HepG2 (cell line): ENCODE results near the gene GABRB1. TPM values are rescaled to one million over a fixed set of nuclear protein-coding genes. Genes with fewer than 3 reads are reported as not detected.

Experiments
- HOXA9 ChIP-seq: sonication (generic); formaldehyde crosslinking; IDR thresholded peaks from 2 replicates; pipeline ENCODE4 v1.8.1; 2022; ENCODE audit warnings: missing genetic modification reagents, mild to moderate bottlenecking, moderate library complexity, borderline replicate concordance
- KDM1A ChIP-seq: IDR thresholded peaks from 2 replicates; pipeline ENCODE4 v1.6.1; 2016; ENCODE audit warnings: missing compliant biosample characterization
- PHF21A ChIP-seq: sonication (generic); formaldehyde crosslinking; IDR thresholded peaks from 2 replicates; pipeline ENCODE4 v1.5.0; 2020; ENCODE audit warnings: mild to moderate bottlenecking, missing genetic modification reagents
- POLR2A ChIP-seq, 2 experiments: IDR thresholded peaks; 2 replicates each; pipeline ENCODE4 v1.6.1; 2011; ENCODE audit warnings: low read depth in 2 of 2, low read length in 2 of 2, mild to moderate bottlenecking in 1 of 2, moderate library complexity in 1 of 2; ENCODE audit not compliant: insufficient read depth in 1 of 2
- SATB2 ChIP-seq: sonication (generic); formaldehyde crosslinking; IDR thresholded peaks from 2 replicates; pipeline ENCODE4 v1.5.0; 2020; ENCODE audit warnings: missing genetic modification reagents
- TBX2 ChIP-seq: sonication (generic); formaldehyde crosslinking; IDR thresholded peaks from 2 replicates; pipeline ENCODE4 v1.5.0; 2020; ENCODE audit warnings: missing genetic modification reagents, mild to moderate bottlenecking, borderline replicate concordance
- TCF7L2 ChIP-seq: IDR thresholded peaks from 2 replicates; pipeline ENCODE4 v1.6.1; 2011; ENCODE audit warnings: mild to moderate bottlenecking, low read depth, low read length, moderate library complexity
- YEATS2 ChIP-seq: sonication (generic); formaldehyde crosslinking; IDR thresholded peaks from 2 replicates; pipeline ENCODE4 v1.4.0; 2020; ENCODE audit warnings: missing genetic modification reagents, borderline replicate concordance
- ZFY ChIP-seq: sonication (generic); formaldehyde crosslinking; IDR thresholded peaks from 2 replicates; pipeline ENCODE4 v1.4.0; 2020; ENCODE audit warnings: missing genetic modification reagents
- ZNF614 ChIP-seq: IDR thresholded peaks from 2 replicates; pipeline ENCODE4 v1.6.1; 2018; ENCODE audit warnings: missing biosample characterization, missing genetic modification reagents, inconsistent platforms, borderline replicate concordance
- ZNF7 ChIP-seq: IDR thresholded peaks from 2 replicates; pipeline ENCODE4 v1.6.1; 2016; ENCODE audit warnings: missing biosample characterization, missing genetic modification reagents
- polyA plus RNA-seq, 8 experiments: library from polyadenylated mRNA; depleted of rRNA in 3 of 8; stranded (reverse) in 7 of 8; unstranded in 1 of 8; fragments of >200 nt; fragmentation: Illumina TruSeq in 4 of 8; extraction: Trizol in 4 of 8; gene quantifications; 2 replicates each; pipeline versions ENCODE4 v1.2.1 to v1.2.3, GENCODE V29; 2011 to 2016; ENCODE audit warnings: low read depth in 4 of 8, missing spikeins in 1 of 8, mixed read lengths in 1 of 8; ENCODE audit not compliant: insufficient read depth in 1 of 8
- total RNA-seq, 5 experiments: library from RNA; depleted of rRNA; stranded (reverse); fragments of >200 nt; fragmentation: Illumina TruSeq; extraction: Trizol; gene quantifications; 2 replicates each; pipeline ENCODE4 v1.2.3, GENCODE V29; 2016; ENCODE audit warnings: low read depth in 1 of 5
- TF ChIP-seq, protein P1 (sequence below): sonication (generic); formaldehyde crosslinking; IDR thresholded peaks from 2 replicates; pipeline ENCODE4 v1.5.0; 2020; ENCODE audit warnings: mild to moderate bottlenecking, missing genetic modification reagents, borderline replicate concordance
- TF ChIP-seq, protein P2 (sequence below): sonication (generic); formaldehyde crosslinking; IDR thresholded peaks from 2 replicates; pipeline ENCODE4 v1.4.0; 2020; ENCODE audit warnings: missing genetic modification reagents, borderline replicate concordance
- TF ChIP-seq, protein P3 (sequence below): IDR thresholded peaks from 2 replicates; pipeline ENCODE4 v1.6.1; 2016
- TF ChIP-seq, protein P4 (sequence below): sonication (generic); formaldehyde crosslinking; IDR thresholded peaks from 2 replicates; pipeline ENCODE4 v1.4.0; 2020; ENCODE audit warnings: missing genetic modification reagents
- TF ChIP-seq, protein P5 (sequence below): sonication (generic); formaldehyde crosslinking; IDR thresholded peaks from 2 replicates; pipeline ENCODE4 v1.4.0; 2020; ENCODE audit warnings: mild to moderate bottlenecking, missing genetic modification reagents, borderline replicate concordance

GABRB1 gene
- total and polyA plus RNA-seq, 2 of the 13 experiments (the other 11 are each of a cell fraction or from before 2014, with no cell fraction given): not detected

DNA sequence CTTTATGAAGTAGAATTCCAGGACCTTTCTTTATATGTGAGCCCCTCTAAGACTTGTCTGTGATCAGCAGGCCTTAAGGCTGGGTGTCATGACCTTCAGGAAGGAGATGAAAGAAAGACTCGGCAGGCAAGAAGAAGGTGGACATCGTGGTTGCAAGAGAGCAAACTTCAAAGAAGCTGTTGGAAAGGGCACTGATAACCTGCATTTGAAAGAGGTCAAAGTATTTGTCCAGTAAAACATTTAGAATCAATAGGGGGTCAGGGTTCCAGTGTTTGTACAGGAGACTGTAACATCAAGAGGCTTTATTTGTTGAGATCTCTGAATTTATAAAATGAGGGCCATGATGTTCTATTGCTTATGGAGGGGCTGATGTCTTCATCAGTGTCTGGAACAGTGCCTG lies 387.9 kb downstream of the GABRB1 start (continued):
- TF ChIP-seq, protein P1, sequence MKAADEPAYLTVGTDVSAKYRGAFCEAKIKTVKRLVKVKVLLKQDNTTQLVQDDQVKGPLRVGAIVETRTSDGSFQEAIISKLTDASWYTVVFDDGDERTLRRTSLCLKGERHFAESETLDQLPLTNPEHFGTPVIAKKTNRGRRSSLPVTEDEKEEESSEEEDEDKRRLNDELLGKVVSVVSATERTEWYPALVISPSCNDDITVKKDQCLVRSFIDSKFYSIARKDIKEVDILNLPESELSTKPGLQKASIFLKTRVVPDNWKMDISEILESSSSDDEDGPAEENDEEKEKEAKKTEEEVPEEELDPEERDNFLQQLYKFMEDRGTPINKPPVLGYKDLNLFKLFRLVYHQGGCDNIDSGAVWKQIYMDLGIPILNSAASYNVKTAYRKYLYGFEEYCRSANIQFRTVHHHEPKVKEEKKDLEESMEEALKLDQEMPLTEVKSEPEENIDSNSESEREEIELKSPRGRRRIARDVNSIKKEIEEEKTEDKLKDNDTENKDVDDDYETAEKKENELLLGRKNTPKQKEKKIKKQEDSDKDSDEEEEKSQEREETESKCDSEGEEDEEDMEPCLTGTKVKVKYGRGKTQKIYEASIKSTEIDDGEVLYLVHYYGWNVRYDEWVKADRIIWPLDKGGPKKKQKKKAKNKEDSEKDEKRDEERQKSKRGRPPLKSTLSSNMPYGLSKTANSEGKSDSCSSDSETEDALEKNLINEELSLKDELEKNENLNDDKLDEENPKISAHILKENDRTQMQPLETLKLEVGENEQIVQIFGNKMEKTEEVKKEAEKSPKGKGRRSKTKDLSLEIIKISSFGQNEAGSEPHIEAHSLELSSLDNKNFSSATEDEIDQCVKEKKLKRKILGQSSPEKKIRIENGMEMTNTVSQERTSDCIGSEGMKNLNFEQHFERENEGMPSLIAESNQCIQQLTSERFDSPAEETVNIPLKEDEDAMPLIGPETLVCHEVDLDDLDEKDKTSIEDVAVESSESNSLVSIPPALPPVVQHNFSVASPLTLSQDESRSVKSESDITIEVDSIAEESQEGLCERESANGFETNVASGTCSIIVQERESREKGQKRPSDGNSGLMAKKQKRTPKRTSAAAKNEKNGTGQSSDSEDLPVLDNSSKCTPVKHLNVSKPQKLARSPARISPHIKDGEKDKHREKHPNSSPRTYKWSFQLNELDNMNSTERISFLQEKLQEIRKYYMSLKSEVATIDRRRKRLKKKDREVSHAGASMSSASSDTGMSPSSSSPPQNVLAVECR: no peak
- TF ChIP-seq, protein P2, sequence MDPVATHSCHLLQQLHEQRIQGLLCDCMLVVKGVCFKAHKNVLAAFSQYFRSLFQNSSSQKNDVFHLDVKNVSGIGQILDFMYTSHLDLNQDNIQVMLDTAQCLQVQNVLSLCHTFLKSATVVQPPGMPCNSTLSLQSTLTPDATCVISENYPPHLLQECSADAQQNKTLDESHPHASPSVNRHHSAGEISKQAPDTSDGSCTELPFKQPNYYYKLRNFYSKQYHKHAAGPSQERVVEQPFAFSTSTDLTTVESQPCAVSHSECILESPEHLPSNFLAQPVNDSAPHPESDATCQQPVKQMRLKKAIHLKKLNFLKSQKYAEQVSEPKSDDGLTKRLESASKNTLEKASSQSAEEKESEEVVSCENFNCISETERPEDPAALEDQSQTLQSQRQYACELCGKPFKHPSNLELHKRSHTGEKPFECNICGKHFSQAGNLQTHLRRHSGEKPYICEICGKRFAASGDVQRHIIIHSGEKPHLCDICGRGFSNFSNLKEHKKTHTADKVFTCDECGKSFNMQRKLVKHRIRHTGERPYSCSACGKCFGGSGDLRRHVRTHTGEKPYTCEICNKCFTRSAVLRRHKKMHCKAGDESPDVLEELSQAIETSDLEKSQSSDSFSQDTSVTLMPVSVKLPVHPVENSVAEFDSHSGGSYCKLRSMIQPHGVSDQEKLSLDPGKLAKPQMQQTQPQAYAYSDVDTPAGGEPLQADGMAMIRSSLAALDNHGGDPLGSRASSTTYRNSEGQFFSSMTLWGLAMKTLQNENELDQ (CRISPR knock-in tag): no peak
- no peak for TF ChIP-seq HOXA9
- no peak for TF ChIP-seq ZFY (CRISPR knock-in tag)
- TF ChIP-seq, protein P3, sequence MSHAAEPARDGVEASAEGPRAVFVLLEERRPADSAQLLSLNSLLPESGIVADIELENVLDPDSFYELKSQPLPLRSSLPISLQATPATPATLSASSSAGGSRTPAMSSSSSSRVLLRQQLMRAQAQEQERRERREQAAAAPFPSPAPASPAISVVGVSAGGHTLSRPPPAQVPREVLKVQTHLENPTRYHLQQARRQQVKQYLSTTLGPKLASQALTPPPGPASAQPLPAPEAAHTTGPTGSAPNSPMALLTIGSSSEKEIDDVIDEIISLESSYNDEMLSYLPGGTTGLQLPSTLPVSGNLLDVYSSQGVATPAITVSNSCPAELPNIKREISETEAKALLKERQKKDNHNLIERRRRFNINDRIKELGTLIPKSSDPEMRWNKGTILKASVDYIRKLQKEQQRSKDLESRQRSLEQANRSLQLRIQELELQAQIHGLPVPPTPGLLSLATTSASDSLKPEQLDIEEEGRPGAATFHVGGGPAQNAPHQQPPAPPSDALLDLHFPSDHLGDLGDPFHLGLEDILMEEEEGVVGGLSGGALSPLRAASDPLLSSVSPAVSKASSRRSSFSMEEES (CRISPR knock-in tag): no peak
- no peak for TF ChIP-seq PHF21A (CRISPR knock-in tag)
- TF ChIP-seq TBX2 (CRISPR knock-in tag): no peak
- TF ChIP-seq, protein P4, sequence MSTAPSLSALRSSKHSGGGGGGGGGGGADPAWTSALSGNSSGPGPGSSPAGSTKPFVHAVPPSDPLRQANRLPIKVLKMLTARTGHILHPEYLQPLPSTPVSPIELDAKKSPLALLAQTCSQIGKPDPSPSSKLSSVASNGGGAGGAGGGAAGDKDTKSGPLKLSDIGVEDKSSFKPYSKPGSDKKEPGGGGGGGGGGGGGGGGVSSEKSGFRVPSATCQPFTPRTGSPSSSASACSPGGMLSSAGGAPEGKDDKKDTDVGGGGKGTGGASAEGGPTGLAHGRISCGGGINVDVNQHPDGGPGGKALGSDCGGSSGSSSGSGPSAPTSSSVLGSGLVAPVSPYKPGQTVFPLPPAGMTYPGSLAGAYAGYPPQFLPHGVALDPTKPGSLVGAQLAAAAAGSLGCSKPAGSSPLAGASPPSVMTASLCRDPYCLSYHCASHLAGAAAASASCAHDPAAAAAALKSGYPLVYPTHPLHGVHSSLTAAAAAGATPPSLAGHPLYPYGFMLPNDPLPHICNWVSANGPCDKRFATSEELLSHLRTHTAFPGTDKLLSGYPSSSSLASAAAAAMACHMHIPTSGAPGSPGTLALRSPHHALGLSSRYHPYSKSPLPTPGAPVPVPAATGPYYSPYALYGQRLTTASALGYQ (CRISPR knock-in tag): peak; percentile 37; the same call in 1 of the 2 replicates
- TF ChIP-seq YEATS2 (CRISPR knock-in tag): no peak
- no peak for TF ChIP-seq KDM1A (CRISPR knock-in tag)
- no peak for TF ChIP-seq SATB2 (CRISPR knock-in tag)
- peak; percentile 73 for TF ChIP-seq TCF7L2
- no peak for TF ChIP-seq POLR2A (IDR thresholded peaks at IDR 0.05; ENCODE audit: insufficient read depth in 1 of 2, low read depth in 2 of 2, low read length in 2 of 2)
- TF ChIP-seq ZNF7: no peak
- TF ChIP-seq, protein P5, sequence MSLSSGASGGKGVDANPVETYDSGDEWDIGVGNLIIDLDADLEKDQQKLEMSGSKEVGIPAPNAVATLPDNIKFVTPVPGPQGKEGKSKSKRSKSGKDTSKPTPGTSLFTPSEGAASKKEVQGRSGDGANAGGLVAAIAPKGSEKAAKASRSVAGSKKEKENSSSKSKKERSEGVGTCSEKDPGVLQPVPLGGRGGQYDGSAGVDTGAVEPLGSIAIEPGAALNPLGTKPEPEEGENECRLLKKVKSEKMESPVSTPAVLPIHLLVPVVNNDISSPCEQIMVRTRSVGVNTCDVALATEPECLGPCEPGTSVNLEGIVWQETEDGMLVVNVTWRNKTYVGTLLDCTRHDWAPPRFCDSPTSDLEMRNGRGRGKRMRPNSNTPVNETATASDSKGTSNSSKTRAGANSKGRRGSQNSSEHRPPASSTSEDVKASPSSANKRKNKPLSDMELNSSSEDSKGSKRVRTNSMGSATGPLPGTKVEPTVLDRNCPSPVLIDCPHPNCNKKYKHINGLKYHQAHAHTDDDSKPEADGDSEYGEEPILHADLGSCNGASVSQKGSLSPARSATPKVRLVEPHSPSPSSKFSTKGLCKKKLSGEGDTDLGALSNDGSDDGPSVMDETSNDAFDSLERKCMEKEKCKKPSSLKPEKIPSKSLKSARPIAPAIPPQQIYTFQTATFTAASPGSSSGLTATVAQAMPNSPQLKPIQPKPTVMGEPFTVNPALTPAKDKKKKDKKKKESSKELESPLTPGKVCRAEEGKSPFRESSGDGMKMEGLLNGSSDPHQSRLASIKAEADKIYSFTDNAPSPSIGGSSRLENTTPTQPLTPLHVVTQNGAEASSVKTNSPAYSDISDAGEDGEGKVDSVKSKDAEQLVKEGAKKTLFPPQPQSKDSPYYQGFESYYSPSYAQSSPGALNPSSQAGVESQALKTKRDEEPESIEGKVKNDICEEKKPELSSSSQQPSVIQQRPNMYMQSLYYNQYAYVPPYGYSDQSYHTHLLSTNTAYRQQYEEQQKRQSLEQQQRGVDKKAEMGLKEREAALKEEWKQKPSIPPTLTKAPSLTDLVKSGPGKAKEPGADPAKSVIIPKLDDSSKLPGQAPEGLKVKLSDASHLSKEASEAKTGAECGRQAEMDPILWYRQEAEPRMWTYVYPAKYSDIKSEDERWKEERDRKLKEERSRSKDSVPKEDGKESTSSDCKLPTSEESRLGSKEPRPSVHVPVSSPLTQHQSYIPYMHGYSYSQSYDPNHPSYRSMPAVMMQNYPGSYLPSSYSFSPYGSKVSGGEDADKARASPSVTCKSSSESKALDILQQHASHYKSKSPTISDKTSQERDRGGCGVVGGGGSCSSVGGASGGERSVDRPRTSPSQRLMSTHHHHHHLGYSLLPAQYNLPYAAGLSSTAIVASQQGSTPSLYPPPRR: peak; percentile 94
- no peak for TF ChIP-seq ZNF614
